ENCODE measurements around the gene SPOCD1.

Gene SPOCD1

DNA sequence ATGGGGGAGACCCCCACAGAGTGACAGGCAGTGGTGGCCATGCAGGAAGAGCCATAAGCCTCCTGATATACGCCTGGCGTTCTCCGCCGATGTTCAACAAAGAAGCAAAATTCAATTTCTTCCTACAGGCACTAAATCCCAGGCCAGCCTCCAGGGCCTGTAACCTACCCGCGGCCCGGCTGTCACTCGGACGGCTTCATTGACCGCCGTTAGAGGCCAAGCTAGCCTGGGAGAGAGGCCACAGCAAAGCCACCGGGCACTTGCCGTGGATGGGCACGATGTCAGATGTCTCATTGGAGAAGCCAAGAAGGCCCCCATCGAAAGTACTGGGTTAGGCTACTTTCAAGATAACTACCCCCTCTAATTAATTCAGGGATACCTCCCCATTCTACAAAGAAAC lies 61.4 kb downstream of the SPOCD1 start:
- no peak for DNase-seq

DNA sequence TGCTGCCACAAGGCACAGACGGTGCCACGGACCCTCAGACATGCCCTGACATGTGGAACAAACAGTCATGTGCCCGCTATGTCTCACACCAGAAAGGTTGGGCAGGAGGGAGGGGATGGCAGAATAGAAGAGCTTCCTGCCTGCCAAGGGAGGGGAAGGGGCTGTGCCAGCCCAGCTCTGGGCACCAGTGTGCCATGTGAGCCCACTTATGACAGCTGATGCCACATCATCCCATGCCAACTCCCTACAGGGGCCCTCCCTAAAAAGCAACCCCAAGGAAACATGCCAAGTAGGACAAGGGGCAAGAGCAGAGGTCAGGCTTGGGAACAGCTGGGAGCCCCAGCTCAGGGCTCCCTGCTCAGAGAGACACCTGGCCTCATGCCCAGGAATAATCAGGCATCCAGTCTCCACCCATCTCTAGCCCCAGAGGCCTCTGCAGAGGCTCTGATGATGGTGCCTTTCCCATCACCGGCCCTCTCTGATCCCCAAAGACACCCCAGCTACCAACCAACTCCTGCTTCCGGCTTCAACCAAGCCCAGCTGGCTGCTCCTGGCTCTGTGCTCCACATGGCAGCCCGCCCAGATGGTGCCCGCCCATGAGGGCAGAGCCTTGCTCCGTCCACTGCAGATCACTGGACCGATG lies 62.0 kb downstream of the SPOCD1 start:
- peak; percentile 82 for DNase-seq

DNA sequence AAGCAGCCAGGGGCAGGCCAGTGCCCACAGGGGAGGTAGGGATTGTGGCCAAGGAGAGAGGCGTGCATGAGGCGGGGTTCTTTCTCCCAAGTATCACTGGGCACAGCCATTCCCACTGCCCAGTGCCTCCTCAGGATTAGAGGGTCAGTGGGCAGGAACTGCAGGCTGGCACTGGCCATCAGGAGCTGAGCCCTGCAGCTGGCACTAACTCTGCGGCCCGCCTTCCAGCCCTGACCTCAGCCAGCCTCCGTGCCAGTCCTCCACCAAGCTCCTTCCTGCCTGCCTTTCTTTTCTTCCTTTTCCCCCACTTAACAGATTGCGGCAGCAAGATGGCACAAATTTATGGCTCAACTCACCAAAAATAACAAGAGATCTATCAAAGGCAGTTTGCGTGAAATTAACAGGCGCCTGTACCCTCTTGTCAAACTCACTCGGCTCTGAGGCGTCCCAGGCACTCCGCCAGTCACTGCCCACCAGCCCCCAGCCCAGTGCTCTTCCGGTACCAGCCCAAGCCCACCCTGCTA lies 62.8 kb downstream of the SPOCD1 start:
- DNase-seq, result no peak

DNA sequence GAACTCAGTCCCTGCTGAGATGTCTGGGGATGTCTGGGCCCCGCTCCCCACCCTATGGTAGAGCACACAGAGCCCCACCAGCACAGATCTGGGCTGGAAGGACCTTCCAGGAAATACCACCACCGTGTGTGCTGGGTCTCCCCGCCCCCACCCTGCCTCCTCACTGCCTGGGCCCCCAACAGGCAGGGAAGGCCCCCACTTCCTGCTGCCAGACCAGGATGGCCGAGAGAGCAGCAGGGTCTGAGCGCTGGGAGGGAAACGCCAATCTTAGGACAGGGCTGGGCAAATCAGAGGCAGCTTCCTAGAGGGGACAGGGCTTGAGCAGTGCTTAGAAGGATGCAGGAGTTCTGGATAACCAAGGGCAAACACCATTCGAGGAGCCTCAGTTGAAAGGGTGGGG lies 63.6 kb downstream of the SPOCD1 start:
- no peak for DNase-seq

DNA sequence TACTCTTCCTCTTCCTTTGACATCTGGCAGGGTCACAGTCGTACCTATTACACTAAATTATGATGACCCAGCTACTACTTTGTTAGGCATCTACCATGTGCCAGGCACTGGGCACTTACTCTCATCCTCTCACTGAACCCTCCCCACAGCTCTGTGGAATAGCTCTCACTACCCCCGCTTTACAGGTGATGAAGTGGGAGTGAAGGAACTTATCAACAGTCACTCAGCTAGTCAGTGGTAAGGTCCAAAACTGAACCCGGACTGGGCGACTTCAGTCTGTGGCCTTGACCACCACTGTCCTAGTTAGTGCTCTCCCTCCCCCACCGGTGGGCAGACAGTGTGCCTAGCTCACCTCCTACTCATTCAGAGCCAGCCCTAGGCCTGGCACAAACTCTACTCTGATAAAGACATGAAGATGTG lies 64.0 kb downstream of the SPOCD1 start:
- no peak for DNase-seq

DNA sequence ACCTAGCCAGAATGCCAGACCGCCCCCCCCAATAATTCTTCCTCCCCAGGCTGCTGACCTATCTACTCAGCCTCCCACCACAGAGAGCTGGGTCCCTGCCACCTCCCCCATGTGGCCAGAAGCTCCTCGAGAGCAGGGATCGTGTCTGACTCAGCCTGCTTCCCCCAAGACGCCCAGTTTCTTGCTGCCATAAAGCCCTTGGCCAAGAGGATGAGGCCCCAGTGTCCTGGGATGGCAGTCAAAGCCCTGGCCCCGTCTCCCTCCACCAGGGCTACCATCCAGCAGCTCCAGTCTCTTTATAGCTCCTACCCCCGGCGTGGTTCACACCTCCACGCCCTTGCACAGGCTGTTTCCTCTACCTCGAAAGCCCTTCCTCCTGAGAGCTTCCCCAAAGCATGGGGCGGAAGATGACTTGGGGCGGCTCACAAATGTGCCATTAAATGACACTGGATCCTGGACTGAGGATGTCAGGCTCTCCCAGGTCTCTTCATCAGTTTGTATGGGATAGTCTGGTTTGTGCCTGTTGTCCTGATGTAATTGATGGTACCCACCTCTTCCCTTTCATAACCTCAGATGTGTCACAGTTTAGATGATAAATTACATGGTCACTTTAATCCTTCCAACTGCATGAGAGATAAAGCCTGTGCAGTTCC lies 64.8 kb downstream of the SPOCD1 start:
- no peak for DNase-seq

DNA sequence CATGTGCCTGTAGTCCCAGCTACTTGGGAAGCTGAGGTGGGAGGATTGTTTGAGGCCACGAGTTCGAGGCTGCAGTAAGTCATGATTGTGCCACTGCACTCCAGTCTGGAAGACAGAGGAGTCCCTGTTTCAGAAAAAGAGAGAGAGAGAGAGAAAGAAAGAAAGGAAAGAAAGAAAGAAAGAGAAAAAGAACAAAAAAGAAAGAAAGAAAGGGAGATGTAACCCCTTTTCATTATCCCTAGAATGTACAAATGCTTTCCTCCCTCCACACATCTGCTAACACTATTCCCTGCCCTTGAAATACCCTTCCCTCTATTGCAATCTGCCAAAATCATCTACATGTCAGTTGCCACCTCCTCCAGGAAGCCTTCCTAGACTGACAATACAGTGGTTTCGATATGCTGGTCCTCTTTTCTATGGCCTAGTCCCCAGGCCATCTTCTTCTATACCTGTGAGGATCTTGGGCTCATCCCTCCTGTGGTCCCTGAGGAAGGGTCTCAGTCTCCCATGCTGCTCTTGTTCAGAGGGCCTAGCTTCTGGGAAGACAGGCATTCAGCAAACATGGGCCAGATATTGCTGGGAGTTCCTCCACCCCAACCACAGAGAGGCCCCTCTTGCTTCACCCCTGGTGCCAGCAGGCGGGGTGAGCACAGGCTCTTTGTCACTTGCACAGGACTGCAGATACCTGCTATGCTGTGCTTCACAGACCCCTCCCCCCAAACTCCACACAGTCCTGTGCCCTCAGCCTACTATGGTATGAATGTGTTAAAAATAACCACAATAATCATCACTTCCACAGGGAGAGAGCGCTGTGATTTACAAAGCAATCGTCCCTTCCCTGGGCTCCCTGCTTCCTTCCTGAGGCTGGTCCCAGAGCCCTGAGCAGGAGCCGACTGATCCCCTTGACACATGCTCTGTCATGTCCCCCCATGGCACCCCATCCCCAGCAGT lies 65.8 kb downstream of the SPOCD1 start:
- no peak for DNase-seq

DNA sequence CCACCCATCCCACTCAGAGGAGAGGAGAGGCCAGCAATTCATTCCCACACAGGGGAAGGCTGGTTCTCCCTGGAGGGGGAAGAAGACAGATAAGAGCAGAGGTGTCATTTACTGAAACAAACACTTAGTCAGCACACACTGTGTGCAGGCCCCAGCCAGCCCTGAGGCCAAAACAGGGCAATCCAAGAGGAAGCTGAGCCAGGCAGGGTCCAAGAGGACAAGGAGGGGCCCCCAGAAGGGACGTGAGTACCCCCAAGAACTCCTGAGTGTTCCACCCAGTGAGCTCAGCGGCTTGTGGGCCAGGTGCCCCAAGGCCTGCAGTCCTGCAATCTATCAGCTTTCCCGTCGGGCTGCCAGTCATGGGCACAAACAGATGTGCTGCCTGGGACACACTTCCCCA lies 67.5 kb downstream of the SPOCD1 start:
- no peak for DNase-seq

DNA sequence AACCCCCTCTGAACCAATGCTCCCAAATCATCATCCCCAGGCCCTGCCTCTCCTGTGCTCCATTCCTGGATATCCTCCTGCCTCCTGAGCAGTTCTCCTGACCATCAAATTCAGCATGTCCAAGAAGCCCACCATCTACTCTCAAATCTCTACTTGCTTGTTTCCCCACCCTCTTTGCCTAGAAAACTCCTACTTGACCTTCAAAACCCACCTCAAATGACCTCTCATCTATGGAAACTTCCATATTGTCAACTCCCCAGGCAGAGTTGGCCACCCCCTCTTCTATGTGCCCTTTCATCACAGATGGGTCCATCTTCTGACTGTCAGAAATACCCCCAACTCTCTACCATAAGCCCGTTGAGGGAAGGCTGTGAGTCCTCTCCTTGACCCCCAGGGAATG lies 68.5 kb downstream of the SPOCD1 start:
- no peak for DNase-seq

DNA sequence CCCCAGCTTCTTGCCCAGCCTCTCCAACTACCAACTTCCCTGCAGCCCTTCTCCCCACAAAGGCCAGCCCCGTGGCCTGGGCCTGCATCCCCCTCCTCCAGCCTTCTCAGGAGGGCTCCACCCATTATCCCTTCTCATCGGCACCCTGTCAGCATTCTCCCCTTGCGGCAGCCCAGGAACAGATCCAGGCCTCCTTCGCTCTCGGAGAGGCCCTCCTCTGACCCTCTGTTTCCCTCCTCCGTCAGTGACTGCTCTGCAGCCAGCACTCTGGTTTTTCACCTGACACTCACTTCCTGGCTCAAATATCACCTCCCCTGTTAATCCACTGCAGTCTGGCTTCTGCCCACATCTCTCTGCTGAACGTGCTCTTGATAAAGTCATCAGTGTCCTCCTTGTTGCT lies 69.1 kb downstream of the SPOCD1 start:
- DNase-seq, result no peak

DNA sequence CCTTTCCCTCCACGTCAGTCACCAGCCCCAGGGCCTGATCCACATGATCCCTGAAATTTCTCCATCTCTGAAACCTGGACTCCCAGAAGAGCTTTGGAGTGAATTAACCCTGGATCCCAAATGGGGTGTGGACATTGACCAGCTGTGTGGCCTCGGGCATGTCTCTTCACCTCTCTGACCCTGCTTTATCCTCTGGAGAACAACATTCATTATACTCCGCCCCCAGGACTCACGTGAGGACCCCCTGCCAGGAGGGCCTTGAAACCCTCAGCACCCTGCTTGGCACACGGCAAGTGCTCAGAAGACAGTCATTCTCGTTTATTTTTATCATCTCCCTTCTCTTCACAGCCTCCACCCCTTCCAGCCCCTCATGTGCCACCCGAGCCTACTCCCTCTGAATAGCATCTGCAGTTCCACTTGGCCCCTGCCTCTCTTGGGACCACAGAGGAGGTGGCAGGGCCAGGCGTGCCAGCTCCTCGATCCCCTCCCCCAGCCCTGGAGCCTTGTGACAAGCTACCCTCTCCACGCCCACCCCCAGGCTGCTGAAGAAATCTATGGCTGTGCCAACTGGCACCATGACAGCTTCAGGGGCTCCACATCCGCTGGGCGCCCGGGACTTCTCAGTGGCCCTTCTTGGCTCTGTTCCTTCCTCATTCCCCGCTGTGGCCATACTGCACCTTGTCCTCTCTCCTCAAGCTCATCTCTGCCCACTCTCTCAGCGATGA lies 69.7 kb downstream of the SPOCD1 start:
- DNase-seq, result peak; percentile 38

DNA sequence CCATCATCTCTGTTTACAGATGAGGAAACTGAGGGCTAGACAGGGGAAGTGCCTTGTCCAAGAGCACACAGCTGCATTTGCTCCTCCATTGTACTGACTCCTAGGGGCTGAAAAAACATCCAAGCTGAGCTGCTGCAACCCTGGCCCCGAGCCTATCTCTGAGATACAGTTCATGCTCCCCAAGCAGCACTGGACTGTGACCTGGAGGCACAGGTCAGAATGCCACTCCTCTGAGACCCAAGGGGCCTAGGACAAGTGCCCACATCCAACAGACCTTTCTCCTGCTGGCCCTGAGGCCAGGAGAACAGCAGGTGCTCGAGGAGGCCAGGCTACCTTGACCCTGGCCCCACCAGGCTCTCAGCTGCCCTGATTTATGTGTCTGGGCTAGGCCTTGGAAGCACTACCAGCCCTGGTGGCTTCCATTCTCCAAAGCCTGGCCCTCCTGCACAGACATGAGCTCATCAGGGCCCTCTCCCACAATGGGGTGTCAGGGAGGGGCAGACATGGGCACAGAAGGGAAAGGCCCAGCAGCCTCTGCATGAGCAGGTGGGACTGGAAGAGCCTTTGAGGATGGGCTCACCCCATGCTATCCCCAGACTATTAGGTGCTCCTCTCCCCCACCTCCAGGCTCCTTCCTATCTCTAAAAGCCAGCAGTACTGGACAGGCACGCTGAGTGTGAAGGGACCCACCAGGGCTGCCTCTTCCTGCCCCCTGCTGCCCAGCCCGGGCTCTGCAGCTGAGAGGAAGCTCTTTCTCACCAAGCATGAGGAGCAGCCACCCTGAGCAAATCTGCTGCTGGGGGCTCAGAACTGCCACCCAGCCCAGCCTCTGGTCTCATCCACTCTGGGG lies 70.5 kb downstream of the SPOCD1 start:
- DNase-seq, result peak; percentile 42

DNA sequence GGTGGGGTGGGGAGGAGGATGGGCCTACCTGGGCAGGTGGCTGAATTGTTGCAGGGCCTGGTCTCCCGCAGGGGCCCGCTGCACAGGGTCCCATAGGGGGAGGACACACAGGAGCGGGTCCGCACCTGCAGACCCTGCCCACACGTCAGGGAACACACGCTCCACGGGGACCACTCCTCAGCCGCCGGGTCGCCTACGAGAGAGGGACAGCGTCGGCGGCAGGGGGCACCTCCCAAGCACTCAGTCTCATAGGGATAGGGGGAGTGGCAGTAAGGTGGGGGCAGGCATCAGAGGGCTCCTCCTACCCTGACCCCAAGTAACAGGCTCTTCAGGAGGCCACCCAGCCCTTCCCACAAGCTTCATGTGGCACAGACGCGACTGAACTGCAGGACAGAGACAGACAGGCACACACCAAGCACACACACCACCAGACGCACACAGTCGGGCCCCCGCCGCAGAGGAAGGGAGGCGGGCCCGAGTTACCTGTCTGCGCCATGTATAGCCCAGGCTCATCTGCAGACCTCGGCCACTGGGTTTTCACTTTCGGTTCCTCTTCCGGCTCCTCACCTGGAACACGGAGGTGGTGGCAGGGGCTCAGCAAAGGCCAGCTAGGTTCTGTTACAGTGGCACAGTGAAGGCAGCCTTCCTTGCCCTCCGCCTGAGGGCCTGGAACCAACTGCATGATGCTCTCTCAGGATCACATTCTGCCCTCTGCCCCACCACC lies 71.5 kb downstream of the SPOCD1 start:
- no peak for DNase-seq

DNA sequence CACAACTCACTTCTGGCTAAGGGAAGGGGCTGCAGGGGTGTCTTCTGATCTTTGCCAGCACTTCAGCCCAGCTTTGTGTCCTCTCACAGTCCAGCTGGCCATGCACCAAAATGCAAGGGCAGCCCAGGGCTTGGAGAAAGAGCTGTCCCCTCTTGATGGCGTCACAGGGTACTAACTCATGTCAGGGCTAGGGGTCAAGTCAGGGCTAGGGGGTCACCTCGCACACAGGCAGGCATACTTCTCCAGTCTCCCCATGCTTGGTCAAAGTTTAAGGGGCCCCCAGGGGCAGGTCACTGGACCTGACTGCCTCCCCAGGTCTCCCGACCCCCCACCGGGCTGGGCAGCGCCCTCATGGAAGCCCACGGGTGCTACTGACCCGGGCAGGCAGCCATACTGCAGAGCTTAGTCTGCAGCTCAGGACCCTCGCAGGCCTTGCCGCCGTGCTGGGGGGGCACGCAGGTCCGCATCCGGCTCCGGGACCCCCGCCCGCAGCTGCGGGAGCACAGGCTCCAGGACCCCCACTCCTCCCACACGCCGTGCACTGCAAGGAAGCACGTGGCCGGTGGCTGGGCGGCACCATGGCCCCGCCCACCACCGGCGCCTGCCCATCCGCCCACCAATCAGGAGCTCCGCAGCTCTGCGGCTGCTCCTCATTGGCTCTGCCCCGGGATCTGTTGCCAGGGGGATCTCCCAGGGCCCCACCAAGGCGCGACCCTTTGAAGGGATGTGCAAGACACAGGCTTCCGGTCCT lies 73.2 kb downstream of the SPOCD1 start:
- no peak for DNase-seq

All from NCI-H1092 treated with DMSO at 0.1 percent for 48 hours (cell line).